GM12878 (cell line): ENCODE results near the gene EPDR1. TPM values are rescaled to one million over a fixed set of nuclear protein-coding genes. Genes with fewer than 3 reads are reported as not detected.

ENCODE experiments used
- ATAC-seq: fragments of 200-7000 bp; cut with Tn5 transposase; 3 replicates; pipeline ENCODE4 v1.9.1; 2020; ENCODE audit warnings: mild to moderate bottlenecking, moderate library complexity
- BruUV-seq: library from RNA; stranded (reverse); fragments of 400-500 nt; replicated peaks from 2 replicates; lab custom pipeline; 2021; lab: Mats Ljungman, UMichigan
- CTCF ChIA-PET: fragments of 300-600 bp; sonication (Branson Sonifier 250); formaldehyde crosslinking; extraction: SDS; loops from one replicate; lab custom pipeline; 2021; ENCODE audit warnings: inconsistent platforms; lab: Yijun Ruan, JAX
- POLR2A ChIA-PET: fragments of 350-600 bp; formaldehyde crosslinking; extraction: SDS; loops from one replicate; lab custom pipeline; 2021; ENCODE audit warnings: inconsistent platforms; lab: Charles Lee
- RAD21 ChIA-PET: fragments of 300-600 bp; sonication (Branson Sonifier 250); formaldehyde crosslinking; loops from one replicate; lab custom pipeline; 2023; ENCODE audit warnings: antibody characterized with exemption; ENCODE audit not compliant: unreplicated experiment; lab: Charles Lee
- SMC1A ChIA-PET: fragments of 300-600 bp; sonication (Branson Sonifier 250); formaldehyde crosslinking; loops from one replicate; lab custom pipeline; 2023; ENCODE audit not compliant: unreplicated experiment, uncharacterized antibody; lab: Charles Lee
- DNase-seq: peaks from one replicate; pipeline ENCODE4 v3.0.0-alpha.2; 2011; ENCODE audit warnings: low read depth, low spot score
- FAIRE-seq: peaks from 3 replicates; lab custom pipeline; 2011; peaks lifted over from hg19 to GRCh38; lab: Jason Lieb, UNC
- H2AFZ ChIP-seq: 2 replicates; pipeline ENCODE4 v1.6.0; 2011; ENCODE audit warnings: low read depth, low read length, control low read depth; ENCODE audit not compliant: control insufficient read depth
- H3K27ac ChIP-seq: 2 replicates; pipeline ENCODE4 v1.5.1; 2011; ENCODE audit warnings: control low read depth; ENCODE audit not compliant: control insufficient read depth, insufficient read depth
- H3K27me3 ChIP-seq, 2 experiments: replicated peaks in 1 of 2; 2 replicates each; pipeline versions ENCODE4 v1.6.0 to v1.6.1; 2011; ENCODE audit warnings: low read length in 1 of 2; ENCODE audit not compliant: control insufficient read depth in 2 of 2, insufficient read depth in 2 of 2
- H3K36me3 ChIP-seq, 2 experiments: 2 replicates each; pipeline ENCODE4 v1.5.1; 2011; ENCODE audit warnings: low read length in 1 of 2; ENCODE audit not compliant: control insufficient read depth in 2 of 2, insufficient read depth in 2 of 2
- H3K4me1 ChIP-seq: 2 replicates; pipeline ENCODE4 v1.6.1; 2011; ENCODE audit warnings: mild to moderate bottlenecking, low read length, moderate library complexity, mixed read lengths; ENCODE audit not compliant: control insufficient read depth, insufficient read depth
- H3K4me2 ChIP-seq: 2 replicates; pipeline ENCODE4 v1.6.0; 2011; ENCODE audit warnings: control low read depth; ENCODE audit not compliant: control insufficient read depth, insufficient read depth
- H3K4me3 ChIP-seq: fragments of 200-600 bp; sonication (generic); 2 replicates; pipeline ENCODE4 v1.5.1; 2016
- H3K79me2 ChIP-seq: 2 replicates; pipeline ENCODE4 v1.6.0; 2011; ENCODE audit warnings: low read length; ENCODE audit not compliant: control insufficient read depth, insufficient read depth
- H3K9ac ChIP-seq: 2 replicates; pipeline ENCODE4 v1.8.0; 2011; ENCODE audit warnings: low read length, control low read depth, mixed read lengths; ENCODE audit not compliant: control insufficient read depth, insufficient read depth
- H3K9me3 ChIP-seq: replicated peaks from 3 replicates; pipeline ENCODE4 v1.5.1; 2011; ENCODE audit warnings: mild to moderate bottlenecking, low read length; ENCODE audit not compliant: control insufficient read depth, insufficient read depth
- H4K20me1 ChIP-seq: 2 replicates; pipeline ENCODE4 v1.6.0; 2011; ENCODE audit not compliant: control insufficient read depth, insufficient read depth
- ATF2 ChIP-seq: IDR thresholded peaks from 2 replicates; pipeline ENCODE4 v1.6.1; 2012; ENCODE audit warnings: low read length, inconsistent platforms
- ATF7 ChIP-seq: fragments of 450-650 bp; IDR thresholded peaks from 2 replicates; pipeline ENCODE4 v1.6.1; 2016; ENCODE audit warnings: low read depth, mild to moderate bottlenecking
- BRCA1 ChIP-seq: IDR thresholded peaks from 2 replicates; pipeline ENCODE4 v1.6.1; 2011; ENCODE audit warnings: low read depth, low read length, improper control_type of control experiment
- EED ChIP-seq: sonication (generic); IDR thresholded peaks from 2 replicates; pipeline ENCODE4 v1.6.1; 2016; ENCODE audit warnings: antibody characterized with exemption, low read depth
- HDAC2 ChIP-seq: fragments of 200-600 bp; sonication (generic); IDR thresholded peaks from 2 replicates; pipeline ENCODE4 v1.6.1; 2017
- HDAC6 ChIP-seq: fragments of 200-600 bp; sonication (generic); IDR thresholded peaks from one replicate; pipeline ENCODE4 v1.8.0; 2017; ENCODE audit warnings: antibody characterized with exemption; ENCODE audit not compliant: unreplicated experiment
- JUND ChIP-seq: IDR thresholded peaks from 2 replicates; pipeline ENCODE4 v1.6.1; 2012; ENCODE audit warnings: low read depth, mild to moderate bottlenecking, low read length, improper control_type of control experiment, moderate library complexity
- NKRF ChIP-seq: fragments of 450-650 bp; conservative IDR thresholded peaks from 2 replicates; pipeline ENCODE4 v1.6.1; 2017; ENCODE audit warnings: mild to moderate bottlenecking, moderate library complexity
- POU2F2 ChIP-seq: IDR thresholded peaks from 3 replicates; pipeline ENCODE4 v1.6.1; 2011; ENCODE audit warnings: low read depth, mild to moderate bottlenecking, low read length, borderline replicate concordance
- RBBP5 ChIP-seq: fragments of 200-600 bp; sonication (generic); conservative IDR thresholded peaks from 2 replicates; pipeline ENCODE4 v1.6.1; 2016
- RCOR1 ChIP-seq: conservative IDR thresholded peaks from 2 replicates; pipeline ENCODE4 v1.6.1; 2012; ENCODE audit warnings: low read depth, low read length, improper control_type of control experiment
- STAT1 ChIP-seq: fragments of 450-650 bp; conservative IDR thresholded peaks from 2 replicates; pipeline ENCODE4 v1.6.1; 2014; ENCODE audit warnings: antibody characterized with exemption, mild to moderate bottlenecking
- SUPT20H ChIP-seq: IDR thresholded peaks from 2 replicates; pipeline ENCODE4 v1.6.1; 2011; ENCODE audit warnings: low read depth, mild to moderate bottlenecking, low read length, moderate library complexity, borderline replicate concordance; ENCODE audit not compliant: control insufficient read depth
- YBX1 ChIP-seq: fragments of 450-650 bp; IDR thresholded peaks from 2 replicates; pipeline ENCODE4 v1.6.1; 2016; ENCODE audit warnings: antibody characterized with exemption
- ZZZ3 ChIP-seq: IDR thresholded peaks from 2 replicates; pipeline ENCODE4 v1.6.1; 2011; ENCODE audit warnings: low read depth; ENCODE audit not compliant: control insufficient read depth, insufficient read length
- WGBS: methylation state at CpG from one replicate; pipeline ENCODE4 v1.1.6; 2016; ENCODE audit warnings: low lambda C conversion rate; ENCODE audit not compliant: insufficient replicate concordance, insufficient coverage; ENCODE audit errors: missing lambda C conversion rate; 5-methylcytosine and 5-hydroxymethylcytosine counted together
- in situ Hi-C: fragments of 300-500 bp; cut with MboI; formaldehyde crosslinking; loops from 9 replicates; pipeline ENCODE4 v1.14.3; 2018; ENCODE audit warnings: mixed read lengths
- intact Hi-C: fragments of 100-400 bp; cut with micrococcal nuclease; formaldehyde crosslinking; loops from one replicate; pipeline ENCODE4 v1.14.2; 2022; ENCODE audit not compliant: unreplicated experiment
- polyA plus RNA-seq, 11 experiments: library from polyadenylated mRNA; depleted of rRNA in 4 of 11; unstranded in 6 of 11; stranded (reverse) in 5 of 11; fragments of >200 nt; fragmentation: Nextera tagmentation in 4 of 11; fragmentation: Illumina TruSeq in 1 of 11; extraction: Ambion mirVana in 4 of 11; extraction: Trizol in 1 of 11; gene quantifications; 1 replicate in 1 of 11; 2 replicates in 10 of 11; pipeline versions ENCODE4 v1.2.1 to v1.2.3, GENCODE V29; 2011 to 2016; ENCODE audit warnings: inconsistent platforms in 2 of 11, missing spikeins in 2 of 11, low read depth in 1 of 11
- total RNA-seq, 4 experiments: library from RNA; depleted of rRNA in 3 of 4; stranded (reverse); fragments of >200 nt in 3 of 4; fragmentation: Illumina TruSeq in 1 of 4; extraction: Trizol in 1 of 4; gene quantifications; 2 replicates each; pipeline versions ENCODE4 v1.2.1 to v1.2.3, GENCODE V29; 2013 to 2021
- TF ChIP-seq, protein P1 (sequence below): fragments of 450-650 bp; IDR thresholded peaks from 2 replicates; pipeline ENCODE4 v1.6.1; 2018; ENCODE audit warnings: mild to moderate bottlenecking, low read depth, moderate library complexity; ENCODE audit not compliant: partially characterized antibody
- TF ChIP-seq, protein P2 (sequence below): fragments of 450-650 bp; IDR thresholded peaks from 2 replicates; pipeline ENCODE4 v1.6.1; 2017; ENCODE audit warnings: borderline replicate concordance

EPDR1 gene
- total and polyA plus RNA-seq, 10 of the 15 experiments (the other 5 are each of a cell fraction or from before 2014, with no cell fraction given) = 1.2 to 18.8 (median 4.7) TPM

DNA sequence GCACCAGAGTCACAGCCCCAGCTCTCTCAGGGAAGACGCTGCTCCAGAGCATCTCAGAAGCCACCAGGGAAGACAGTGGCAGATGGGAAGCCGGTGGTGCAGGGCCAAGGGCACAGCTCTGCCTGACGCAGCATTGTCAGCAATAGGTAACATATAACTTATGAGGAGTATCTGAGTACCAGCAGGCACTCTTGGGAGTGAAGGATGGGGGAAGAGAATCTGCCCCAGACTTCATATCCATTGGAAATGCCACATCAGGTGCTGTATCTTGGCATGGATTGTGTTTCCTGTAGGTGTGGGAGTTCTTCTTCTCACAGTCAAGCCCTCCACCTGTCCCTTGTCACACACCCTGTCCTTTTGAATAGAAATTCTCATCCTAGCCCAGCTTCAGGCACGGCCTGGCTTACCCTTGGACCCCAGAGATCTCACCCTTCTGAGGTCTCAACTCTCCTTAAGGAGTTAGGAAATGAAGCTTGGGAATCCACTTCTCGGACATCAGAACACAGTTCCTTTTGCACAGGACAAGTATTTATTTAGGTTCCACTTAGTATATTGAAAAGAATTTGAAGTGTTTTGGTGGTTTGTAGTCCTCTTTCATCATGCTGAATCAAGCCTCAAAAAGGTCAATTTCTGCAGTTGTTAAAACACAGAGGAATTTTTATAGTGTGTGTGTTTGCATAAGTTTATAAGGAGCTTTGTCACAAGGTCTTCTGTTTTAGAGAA lies 9.9 kb downstream of the EPDR1 start:
- H3K4me2 ChIP-seq = no peak overlapping the region
- intact Hi-C loops (no loop called here), in situ Hi-C loops (no loop called here)
- peaks cover 4% of the 10 kb centered on the region; the same call in 2 of the 3 replicates for H3K9me3 ChIP-seq
- H3K9ac ChIP-seq = no peak overlapping the region
- POLR2A ChIA-PET = interaction anchor here (1.1 to 1.5 kb wide), 4 partner anchors 9 to 95 kb away, joined by 3 to 4 read pairs (median 4); partner anchors contain the start of gene SFRP4
- H3K27ac ChIP-seq = no peak overlapping the region
- no peaks in the 10 kb centered on the region for H3K79me2 ChIP-seq
- WGBS = 62% methylated on average over 5 of the region's 5 CpGs
- H3K4me1 ChIP-seq = no peaks in the 10 kb centered on the region
- no peak overlapping the region for H3K4me3 ChIP-seq
- RAD21 ChIA-PET = interaction anchor here (1.5 kb wide), 1 partner anchor 12 kb away, joined by 4 read pairs; no protein-coding TSS in a partner anchor
- no TSS peak for BruUV-seq
- FAIRE-seq (no peak), ATAC-seq (no peak; the same call in 2 of the 3 replicates), DNase-seq (no peak)
- no peaks in the 10 kb centered on the region for H3K36me3 ChIP-seq
- SMC1A ChIA-PET = interaction anchor here (1.1 to 2.1 kb wide), 4 partner anchors 8 to 14 kb away, joined by 3 to 6 read pairs (median 6); no protein-coding TSS in a partner anchor
- no peak overlapping the region for H2AFZ ChIP-seq
- H3K27me3 ChIP-seq = no peaks in the 10 kb centered on the region
- CTCF ChIA-PET = interaction anchor here (1.1 to 5.2 kb wide), 4 partner anchors 9 to 154 kb away, joined by 3 to 32 read pairs (median 16); partner anchors contain the start of genes EPDR1 and SFRP4
- TF ChIP-seq POU2F2 (no peak), SUPT20H (no peak), STAT1 (no peak), JUND (no peak), HDAC6 (no peak), RBBP5 (no peak), ATF2 (no peak), ZZZ3 (no peak), NKRF (no peak), RCOR1 (no peak), BRCA1 (no peak), HDAC2 (no peak), EED (no peak), YBX1 (no peak), ATF7 (no peak)
- TF ChIP-seq, protein P1, sequence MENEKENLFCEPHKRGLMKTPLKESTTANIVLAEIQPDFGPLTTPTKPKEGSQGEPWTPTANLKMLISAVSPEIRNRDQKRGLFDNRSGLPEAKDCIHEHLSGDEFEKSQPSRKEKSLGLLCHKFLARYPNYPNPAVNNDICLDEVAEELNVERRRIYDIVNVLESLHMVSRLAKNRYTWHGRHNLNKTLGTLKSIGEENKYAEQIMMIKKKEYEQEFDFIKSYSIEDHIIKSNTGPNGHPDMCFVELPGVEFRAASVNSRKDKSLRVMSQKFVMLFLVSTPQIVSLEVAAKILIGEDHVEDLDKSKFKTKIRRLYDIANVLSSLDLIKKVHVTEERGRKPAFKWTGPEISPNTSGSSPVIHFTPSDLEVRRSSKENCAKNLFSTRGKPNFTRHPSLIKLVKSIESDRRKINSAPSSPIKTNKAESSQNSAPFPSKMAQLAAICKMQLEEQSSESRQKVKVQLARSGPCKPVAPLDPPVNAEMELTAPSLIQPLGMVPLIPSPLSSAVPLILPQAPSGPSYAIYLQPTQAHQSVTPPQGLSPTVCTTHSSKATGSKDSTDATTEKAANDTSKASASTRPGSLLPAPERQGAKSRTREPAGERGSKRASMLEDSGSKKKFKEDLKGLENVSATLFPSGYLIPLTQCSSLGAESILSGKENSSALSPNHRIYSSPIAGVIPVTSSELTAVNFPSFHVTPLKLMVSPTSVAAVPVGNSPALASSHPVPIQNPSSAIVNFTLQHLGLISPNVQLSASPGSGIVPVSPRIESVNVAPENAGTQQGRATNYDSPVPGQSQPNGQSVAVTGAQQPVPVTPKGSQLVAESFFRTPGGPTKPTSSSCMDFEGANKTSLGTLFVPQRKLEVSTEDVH = no peak
- TF ChIP-seq, protein P2, sequence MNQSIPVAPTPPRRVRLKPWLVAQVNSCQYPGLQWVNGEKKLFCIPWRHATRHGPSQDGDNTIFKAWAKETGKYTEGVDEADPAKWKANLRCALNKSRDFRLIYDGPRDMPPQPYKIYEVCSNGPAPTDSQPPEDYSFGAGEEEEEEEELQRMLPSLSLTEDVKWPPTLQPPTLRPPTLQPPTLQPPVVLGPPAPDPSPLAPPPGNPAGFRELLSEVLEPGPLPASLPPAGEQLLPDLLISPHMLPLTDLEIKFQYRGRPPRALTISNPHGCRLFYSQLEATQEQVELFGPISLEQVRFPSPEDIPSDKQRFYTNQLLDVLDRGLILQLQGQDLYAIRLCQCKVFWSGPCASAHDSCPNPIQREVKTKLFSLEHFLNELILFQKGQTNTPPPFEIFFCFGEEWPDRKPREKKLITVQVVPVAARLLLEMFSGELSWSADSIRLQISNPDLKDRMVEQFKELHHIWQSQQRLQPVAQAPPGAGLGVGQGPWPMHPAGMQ = no peak
- H4K20me1 ChIP-seq = no peaks in the 10 kb centered on the region
